Measurements from ENCODE around the gene PNPLA2. TPM values are rescaled to one million over a fixed set of nuclear protein-coding genes. Genes with fewer than 3 reads are reported as not detected.

Gene PNPLA2
- total and polyA plus RNA-seq, 2 of the 8 experiments (the other 6 are each of a cell fraction or from before 2014, with no cell fraction given), result 30.9 to 62.1 TPM

GRCh38 chr11:810040-810567 lies 8.6 kb upstream of the PNPLA2 start:
- peak overlapping the region; percentile 82 to 99 (median 94) for H3K9ac ChIP-seq (replicated peaks in 1 of 4; ENCODE audit: extremely low read depth in 1 of 4, low read depth in 3 of 4, low read length in 3 of 4)
- peak overlapping the region; percentile 86 for H4K8ac ChIP-seq (ENCODE audit: extremely low read depth, insufficient read depth, low read length)
- no peak overlapping the region for H3K14ac ChIP-seq (ENCODE audit: insufficient read length)
- no peak overlapping the region; the same call in none of the 2 replicates for H3K18ac ChIP-seq (ENCODE audit: extremely low read depth, low read length)
- H3K9me3 ChIP-seq (ENCODE audit: insufficient read depth in 2 of 2, low read depth in 1 of 2, low read length in 1 of 2), result no peaks in the 10 kb centered on the region
- no peak overlapping the region for H4K5ac ChIP-seq (ENCODE audit: insufficient read length, low read depth, low read length)
- peak overlapping the region; percentile 78 for H3K4ac ChIP-seq (replicated peaks; ENCODE audit: insufficient read length, low read depth, low read length)
- H2BK12ac ChIP-seq (ENCODE audit: low read depth, low read length), result no peak overlapping the region
- peak overlapping the region; percentile 100; the same call in 1 of the 2 replicates for H2BK5ac ChIP-seq (ENCODE audit: low read depth, low read length)
- WGBS, 2 experiments (ENCODE audit: extremely low coverage in 1 of 2, insufficient coverage in 1 of 2, insufficient read length in 1 of 2, insufficient replicate concordance in 2 of 2, low coverage in 1 of 2, low lambda C conversion rate in 2 of 2, missing lambda C conversion rate in 1 of 2), result 1% methylated on average over 47 of the region's 55 CpGs; no CpG with 5 or more reads in 1 of the 2 experiments
- peak overlapping the region; percentile 66 to 100 (median 90) for H3K4me3 ChIP-seq (ENCODE audit: extremely low read depth in 1 of 4, insufficient read depth in 2 of 4, low read depth in 3 of 4, low read length in 4 of 4)
- ChIA-PET POLR2A (ENCODE audit: partially characterized antibody) (interaction anchor here (0.8 to 53.0 kb wide), 8 partner anchors 1 to 171 kb away, joined by 3 to 1917 read pairs (median 12); partner anchors contain the start of genes CD151, CEND1, CRACR2B and GATD1), CTCF (ENCODE audit: partially characterized antibody) (interaction anchor here (0.6 to 0.8 kb wide), 2 partner anchors 28 to 90 kb away, joined by 3 to 6 read pairs; no protein-coding TSS in a partner anchor)
- peak overlapping the region; percentile 53; the same call in 1 of the 2 replicates for H2AK5ac ChIP-seq (ENCODE audit: low read depth, low read length)
- H3K4me2 ChIP-seq (ENCODE audit: insufficient read depth in 1 of 2, low read depth in 2 of 2, low read length in 2 of 2), result peak overlapping the region; percentile 77 to 91
- peaks cover 7 to 32% of the 10 kb centered on the region in 2 experiments; a peak in 3 of 4 replicates for H3K79me2 ChIP-seq (ENCODE audit: control insufficient read depth in 1 of 2, insufficient read depth in 2 of 2, low read length in 2 of 2)
- H3K27me3 ChIP-seq (replicated peaks in 1 of 4; ENCODE audit: control insufficient read depth in 3 of 4, extremely low read depth in 1 of 4, insufficient read depth in 3 of 4, low read length in 3 of 4), result no peaks in the 10 kb centered on the region
- H3K79me1 ChIP-seq (ENCODE audit: low read depth, low read length), result no peaks in the 10 kb centered on the region
- peaks cover 8% of the 10 kb centered on the region; the same call in 1 of the 2 replicates for H3K23me2 ChIP-seq (ENCODE audit: low read depth, low read length)
- peaks cover 10 to 20% of the 10 kb centered on the region in 2 experiments for H4K20me1 ChIP-seq (replicated peaks in 1 of 2; ENCODE audit: control insufficient read depth in 1 of 2, insufficient read depth in 2 of 2, low read length in 2 of 2)
- H3K36me3 ChIP-seq (ENCODE audit: control insufficient read depth in 2 of 4, insufficient read depth in 4 of 4, low read length in 3 of 4), result peaks cover 16 to 29% (median 26%) of the 10 kb centered on the region in 4 experiments
- FAIRE-seq, result no peak
- peaks cover 0 to 9% (median 3%) of the 10 kb centered on the region in 4 experiments; a peak in 3 of 7 replicates for H3K4me1 ChIP-seq (replicated peaks in 1 of 4; ENCODE audit: control insufficient read depth in 3 of 4, insufficient read depth in 4 of 4, low read length in 3 of 4)
- peak overlapping the region; percentile 96 for H3K56ac ChIP-seq (replicated peaks; ENCODE audit: insufficient read length, low read depth, low read length)
- DNase-seq (ENCODE audit: low read depth in 1 of 2, low spot score in 2 of 2), result no peak
- no peak overlapping the region for H3K23ac ChIP-seq (ENCODE audit: insufficient read length)
- H2BK120ac ChIP-seq (replicated peaks; ENCODE audit: low read depth, low read length), result no peak overlapping the region
- H3K27ac ChIP-seq (ENCODE audit: low read depth, low read length), result peak overlapping the region; percentile 99
- H2BK20ac ChIP-seq (ENCODE audit: low read length), result no peak overlapping the region
- H2AFZ ChIP-seq (ENCODE audit: low read length), result no peak overlapping the region
- H4K91ac ChIP-seq (replicated peaks; ENCODE audit: insufficient read length, low read length), result no peak overlapping the region
- no peak overlapping the region for H2BK15ac ChIP-seq (ENCODE audit: low read length)
- TF ChIP-seq HDAC2 (IDR thresholded peaks at IDR 0.05; ENCODE audit: borderline replicate concordance in 1 of 2, low read depth in 2 of 2, low read length in 2 of 2) (no peak), CEBPB (IDR thresholded peaks at IDR 0.05; ENCODE audit: low read depth, low read length) (no peak)

Data from H1 (cell line).